Fibroblast of upper back skin (primary cell): Measurements from ENCODE around the gene SLC35A2.

ENCODE experiments used
- DNase-seq: peaks from one replicate; pipeline ENCODE4 v3.0.0-alpha.2; 2013

The SLC35A2 gene

DNA sequence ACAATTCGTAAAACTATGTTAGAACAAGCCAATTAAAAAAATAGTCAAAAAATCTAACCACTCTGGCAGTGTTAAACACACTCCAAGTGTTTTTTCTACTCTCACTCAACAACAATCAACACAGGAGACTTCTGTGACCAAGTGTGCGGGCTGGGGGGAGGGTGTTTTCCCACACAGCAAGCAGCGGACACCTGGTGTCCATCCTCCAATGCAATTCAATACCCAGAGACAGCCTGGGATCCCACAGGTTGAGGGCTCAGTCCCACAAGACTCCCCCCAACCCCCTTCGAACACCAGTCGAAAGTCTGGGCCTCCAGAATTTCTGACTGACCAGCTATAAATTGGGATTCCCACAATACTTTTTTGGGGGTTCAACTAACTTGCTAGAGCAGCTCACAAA lies 15.7 kb upstream of the SLC35A2 start:
- no peak for DNase-seq

DNA sequence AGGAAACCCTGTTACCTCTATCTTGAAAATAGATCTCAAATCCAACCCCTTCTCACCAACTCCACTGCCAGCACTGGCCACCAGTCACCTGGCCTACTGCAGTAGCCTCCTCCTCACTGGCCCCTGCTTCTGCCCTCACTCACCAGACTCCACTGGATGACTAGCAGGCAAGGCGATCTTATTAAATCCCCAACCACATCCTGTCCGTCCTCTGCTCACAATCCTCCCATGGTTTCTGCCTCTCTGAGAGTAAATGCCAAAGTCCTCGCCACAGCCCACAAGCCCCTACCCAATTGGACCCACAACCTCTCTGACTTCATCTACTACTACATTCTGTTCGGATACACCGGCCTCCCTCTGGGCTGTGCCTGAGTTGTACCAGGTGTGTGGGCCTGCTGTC lies 12.8 kb upstream of the SLC35A2 start:
- DNase-seq, result no peak

DNA sequence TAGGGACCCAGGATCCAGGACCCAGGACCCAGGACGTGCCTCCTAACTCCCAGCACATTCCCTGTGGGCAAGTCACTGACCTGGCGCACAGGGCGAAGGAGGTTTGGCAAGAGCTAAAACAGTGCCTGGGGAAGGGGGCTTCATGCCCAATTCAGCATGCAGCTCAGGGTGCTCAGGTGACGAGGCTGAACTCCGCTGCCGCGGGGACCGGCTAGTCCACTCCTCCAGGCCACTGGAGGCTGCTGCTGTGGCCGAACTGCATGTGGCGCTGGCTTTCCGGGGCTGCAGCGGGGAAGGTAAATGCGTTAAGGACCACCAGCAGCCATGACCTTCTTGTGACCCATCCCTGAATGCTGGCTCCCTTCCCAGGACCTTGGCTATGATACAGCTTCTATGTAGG lies 12.3 kb upstream of the SLC35A2 start:
- no peak for DNase-seq

DNA sequence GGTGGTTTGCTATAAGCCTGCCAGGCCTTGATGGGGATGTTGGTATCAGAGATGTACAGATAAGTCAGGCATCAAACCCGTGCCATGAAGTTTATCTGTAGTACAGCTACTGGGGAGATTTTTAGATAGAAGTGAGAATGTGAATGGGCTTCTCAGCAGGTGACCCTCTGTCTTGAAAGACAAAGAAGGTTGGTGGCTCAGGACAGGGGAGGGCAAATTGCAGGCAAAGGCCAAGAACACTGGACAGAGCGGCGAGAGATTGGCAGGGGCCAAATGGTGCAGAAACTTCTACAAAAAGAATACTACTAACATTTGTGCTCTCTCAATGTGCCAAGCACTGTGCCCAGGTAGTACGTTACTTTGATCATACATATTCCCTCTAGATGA lies 9.3 kb upstream of the SLC35A2 start:
- DNase-seq, result no peak

DNA sequence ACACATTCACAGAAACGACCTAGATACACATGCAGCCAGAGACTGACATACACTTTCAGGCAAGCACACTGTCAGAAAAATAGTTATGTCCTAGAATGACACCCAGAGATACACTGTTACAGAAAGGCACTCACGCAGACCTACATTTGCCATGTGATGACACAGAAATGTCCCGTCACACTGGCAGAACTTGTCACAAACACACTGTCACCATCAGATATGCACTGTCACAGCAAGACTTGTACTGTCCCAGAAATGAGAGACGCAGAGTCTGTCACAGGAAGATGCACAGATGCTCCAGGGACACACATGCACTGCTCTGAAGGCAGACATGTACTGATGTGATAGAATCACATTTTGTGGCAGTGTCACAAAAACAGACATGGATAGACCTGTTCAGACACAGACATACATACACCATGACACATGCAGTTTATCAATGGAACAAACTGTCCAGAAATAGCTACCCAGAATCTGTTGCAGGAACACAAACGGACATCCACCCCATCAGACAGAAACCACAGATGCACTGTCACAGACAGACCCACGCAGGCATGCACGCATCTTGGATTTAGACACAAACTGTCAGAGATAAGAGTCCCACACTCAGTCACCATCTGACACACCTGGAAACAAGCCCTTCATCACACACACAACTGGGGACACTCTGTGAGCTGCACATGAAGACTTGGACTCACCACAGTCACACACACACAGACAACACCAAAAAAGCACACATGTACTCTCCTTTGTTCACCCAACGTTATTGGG lies 8.7 kb upstream of the SLC35A2 start:
- DNase-seq, result no peak

DNA sequence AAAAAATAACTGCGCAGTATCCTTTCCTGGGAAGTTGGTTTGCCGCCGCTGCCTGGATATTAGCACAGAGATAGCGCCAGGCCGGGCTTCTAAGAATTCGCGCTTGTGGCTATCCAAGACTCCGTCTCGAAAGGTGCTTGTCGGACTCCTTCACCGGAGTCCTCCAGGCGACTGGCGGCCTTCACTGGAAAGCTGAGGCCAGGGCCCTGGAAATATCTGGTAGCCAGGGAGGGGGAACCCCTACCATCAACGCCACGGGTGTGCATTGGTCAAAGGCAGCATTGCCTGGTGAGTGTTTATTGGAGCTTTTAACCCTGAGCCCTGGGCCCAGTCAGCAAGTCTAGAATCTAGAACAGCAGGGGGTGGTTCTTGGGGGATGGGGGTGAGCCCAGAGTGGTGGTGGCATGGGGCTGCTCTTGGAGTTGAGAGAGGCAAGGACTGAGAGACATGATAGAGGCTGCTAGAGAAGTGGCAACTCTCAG lies 8.0 kb upstream of the SLC35A2 start:
- no peak for DNase-seq

DNA sequence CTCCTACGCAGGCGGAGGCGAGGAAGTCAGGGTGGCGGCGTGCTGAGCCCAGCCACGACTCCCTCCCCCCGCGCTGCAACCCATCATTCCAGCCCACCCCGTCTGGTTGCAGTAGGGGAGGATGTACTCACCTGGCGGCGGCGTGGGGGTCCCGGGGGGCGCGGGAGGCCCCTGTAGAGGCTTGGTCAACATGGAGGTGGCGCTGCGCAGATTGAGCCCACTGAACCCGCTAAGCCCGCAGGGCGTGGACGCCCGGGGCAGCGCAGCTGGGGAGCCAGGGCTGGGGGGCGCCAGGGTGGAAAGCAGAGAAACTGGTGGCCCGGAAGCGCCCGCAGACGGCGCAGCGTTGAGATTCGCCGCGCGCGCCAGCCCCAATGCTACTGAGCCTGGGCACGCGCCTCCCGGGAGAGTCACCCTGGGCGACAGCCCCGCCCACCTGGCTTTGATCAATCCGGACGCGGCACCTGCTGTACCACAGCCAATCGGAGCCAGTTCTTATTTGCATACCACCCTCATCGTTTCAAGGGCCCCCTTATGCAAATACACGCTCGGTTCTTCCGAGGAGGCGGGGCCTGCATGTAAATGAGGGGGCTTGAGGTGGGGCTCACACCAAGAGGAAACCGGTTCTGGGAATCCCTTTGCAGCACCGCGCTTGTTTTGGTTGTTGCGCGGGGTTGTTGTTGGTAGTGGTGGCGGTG lies 7.3 kb upstream of the SLC35A2 start, which contains the start of gene PIM2:
Gene PIM2, minus strand, starts transcription at position 382 of the 698 bp plus-strand sequence. Its CDS starts 190 bp downstream, at position 192.
- DNase-seq, result peak; percentile 63

DNA sequence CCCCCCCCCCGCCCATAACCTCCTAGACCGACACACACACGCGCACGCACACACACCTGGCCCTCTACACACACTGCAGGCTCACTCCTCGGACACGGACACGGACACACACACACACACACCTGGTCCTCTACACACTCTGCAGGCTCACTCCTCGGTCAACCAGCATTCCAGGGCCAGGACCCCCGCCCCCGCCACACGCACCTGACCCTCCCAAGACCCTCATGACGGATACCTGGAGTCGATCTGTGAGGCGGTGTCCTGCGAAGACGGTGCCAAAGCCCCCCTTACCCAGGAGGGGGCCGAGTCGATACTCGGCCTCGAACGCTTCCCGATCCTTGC lies 6.8 kb upstream of the SLC35A2 start:
- DNase-seq, result no peak

DNA sequence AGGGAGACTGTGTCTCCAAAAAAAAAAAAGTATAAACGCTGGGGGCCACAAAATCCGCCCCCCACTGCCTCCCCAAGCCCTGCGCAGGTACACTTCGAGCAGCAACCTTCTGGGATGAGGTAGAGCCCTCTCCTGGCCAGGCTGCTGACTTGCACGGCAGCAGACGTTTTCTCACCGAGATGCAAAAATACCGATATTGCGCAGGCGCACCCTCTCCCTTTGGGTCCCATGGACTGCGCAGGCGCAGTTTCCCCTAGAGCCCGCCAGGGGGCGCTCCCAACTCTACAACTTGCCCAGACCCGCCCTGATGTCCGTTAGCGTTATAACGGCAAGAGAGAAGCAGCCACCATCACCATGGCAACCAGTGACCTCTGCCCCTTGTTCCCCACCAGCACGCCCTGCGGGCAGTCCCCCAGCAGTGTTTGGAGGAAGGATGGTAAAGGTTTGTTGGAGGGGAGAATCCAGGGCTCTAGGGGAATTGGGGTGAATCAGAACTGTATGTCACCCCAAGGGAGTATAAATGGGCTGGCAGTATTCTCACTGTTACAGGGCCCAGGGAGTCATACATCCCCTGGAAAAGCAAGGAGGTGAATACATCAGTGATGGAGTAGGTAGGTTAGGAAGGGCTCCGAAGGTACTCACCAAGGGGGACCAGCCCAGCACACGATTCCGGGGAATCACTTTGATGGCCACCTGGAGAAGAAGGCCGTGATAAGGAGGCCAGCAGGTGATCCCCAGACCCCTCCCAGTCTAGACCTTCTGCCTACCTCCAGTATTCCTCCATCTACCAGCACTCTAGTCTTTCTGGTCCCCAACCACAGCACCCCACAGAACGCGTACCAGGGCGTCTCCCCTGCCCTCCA lies 5.9 kb upstream of the SLC35A2 start:
- DNase-seq, result peak; percentile 88

DNA sequence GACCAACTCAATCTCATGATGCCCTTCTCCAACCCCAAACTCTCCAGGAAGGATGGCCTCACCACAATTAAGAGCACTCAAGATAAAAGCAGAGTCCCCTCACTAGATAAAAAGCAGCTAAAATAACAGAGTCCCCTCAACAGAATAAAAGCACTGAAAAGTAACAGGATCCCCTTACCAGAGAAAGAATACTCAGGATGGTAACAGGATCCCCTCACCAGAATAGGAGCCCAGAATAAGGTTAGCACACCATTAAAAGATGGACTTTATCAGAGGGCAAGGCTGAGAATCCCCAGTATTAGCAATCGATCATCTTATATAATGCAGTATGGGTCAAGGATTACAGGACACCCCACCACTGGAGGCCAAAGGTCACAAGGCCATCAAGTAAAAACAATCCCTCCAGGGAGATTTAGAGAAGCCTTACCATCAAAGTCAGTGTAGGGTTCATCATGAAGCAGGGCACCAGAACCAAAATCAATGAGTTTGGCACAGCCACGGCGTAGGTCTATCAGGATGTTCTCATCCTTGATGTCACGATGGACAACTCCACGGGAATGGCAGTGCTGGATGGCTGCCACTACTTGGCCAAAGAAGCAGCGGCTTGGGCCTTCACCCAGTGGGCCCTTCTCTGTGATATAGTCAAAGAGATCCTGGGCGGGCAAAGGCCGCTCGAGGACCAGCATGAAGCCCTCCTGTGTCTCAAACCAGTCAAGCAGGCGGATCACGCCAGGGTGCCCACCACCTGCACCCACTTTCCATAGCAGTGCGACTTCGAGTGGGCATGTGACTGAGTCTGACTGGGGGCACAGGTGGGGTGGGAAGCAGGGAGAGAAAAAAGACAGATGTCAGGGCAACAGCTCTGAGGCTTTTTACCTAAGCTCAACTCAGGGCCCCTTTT lies 3.4 kb upstream of the SLC35A2 start:
- DNase-seq, result no peak

DNA sequence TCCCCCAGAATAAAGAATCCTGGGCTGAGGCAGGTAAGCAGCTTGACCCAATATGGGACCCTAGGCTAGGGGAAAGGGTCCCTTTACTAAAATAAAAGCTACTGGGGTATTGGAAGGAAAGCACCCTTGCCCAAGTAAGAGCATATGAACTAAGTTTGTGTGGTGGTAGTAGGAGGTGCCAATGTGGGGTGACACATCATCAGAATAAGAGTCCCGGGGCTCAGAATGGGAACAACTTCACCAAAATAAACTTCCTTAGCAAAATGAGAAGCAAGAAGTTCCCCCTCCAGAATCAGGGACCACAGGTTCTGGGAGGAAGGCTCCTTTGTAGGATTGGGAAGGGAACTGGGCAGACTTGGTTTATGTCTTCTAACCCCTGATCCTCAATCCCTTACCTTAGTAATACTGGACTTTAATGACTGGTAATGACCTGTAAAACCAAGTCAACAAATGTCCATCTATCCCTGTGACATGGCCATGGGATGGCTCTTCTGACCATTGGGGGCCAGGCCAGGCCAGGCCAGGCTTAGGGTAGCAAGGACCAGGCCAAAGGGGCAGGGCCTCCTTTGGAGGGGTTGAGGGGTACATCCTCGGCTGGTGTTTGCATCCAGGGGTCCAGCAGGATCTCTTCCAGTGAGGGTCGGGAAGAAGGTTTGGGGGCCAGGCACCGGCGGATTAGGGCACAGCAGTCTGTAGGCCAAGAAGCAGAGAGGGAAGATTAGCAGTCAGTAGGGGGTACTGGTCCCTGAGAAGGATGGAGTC lies 2.3 kb upstream of the SLC35A2 start:
- no peak for DNase-seq

DNA sequence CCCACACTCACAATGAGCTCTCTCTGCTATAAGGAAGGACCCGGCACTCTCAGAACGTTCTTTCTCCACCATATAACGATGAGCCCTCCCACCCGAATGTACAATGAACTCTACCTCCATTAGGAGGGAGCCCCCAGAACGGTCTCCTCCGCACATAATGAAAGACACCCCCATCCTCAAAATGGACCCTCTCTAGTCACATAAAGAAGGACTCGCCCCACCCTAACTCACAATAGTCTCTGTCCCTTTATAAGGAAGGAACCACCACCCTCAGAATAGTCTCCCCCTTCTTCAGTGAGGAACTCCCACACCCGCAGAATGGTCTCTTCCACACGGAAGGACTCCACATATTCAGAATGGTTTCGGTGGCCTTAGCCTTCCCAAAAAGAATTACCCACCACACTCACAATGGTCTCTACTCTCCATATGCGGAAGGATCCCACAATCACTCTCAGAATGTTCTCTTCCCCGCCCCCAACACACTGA lies 477 bp downstream of the SLC35A2 start:
- DNase-seq, result no peak

DNA sequence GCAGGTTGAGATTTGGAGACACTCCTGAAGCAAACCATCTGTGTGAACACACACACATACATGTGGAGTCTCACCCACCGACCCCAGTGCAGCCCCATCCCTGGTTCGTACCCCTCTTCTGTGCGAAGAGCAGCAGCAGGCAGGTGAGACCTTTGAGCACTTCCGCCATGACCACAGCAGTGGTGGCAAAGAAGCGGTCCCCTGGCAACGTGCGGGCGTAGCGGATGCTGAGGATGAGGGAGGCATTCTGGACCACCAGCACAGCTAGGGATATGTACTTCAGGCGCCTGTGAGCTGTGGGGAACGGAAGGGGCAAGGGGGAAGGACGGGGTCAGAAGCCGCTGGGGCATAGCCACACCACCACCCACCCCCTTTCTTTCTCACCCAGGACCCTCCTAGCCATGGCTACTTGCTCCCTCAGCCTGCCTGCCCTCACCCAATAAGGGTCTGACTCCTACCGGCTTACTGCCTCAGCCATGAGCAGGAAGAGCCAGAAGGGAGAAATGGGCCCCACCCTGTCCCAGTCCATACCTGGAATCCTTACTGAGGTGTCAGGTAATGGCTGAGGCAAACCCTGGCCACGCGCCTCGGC lies 1.6 kb downstream of the SLC35A2 start:
- DNase-seq, result no peak

DNA sequence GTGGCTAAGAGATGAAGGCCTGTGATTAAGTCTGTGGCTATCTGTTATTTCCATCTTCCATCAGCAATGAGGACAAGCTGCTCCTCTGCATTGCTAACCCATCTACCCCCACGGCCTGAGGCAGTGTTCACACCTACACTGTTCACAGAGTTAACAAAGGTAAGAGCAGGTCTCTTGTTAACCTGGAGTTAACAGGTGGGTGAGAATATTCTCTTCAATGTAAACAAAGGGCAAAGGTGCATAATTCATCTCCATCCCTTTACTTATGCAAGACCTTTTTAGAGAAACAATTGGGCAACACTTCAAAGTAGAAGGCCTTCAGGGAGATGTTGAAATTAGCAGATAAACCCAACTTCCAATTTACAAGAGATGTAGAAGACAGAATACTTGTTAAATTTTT lies 2.8 kb downstream of the SLC35A2 start:
- no peak for DNase-seq

DNA sequence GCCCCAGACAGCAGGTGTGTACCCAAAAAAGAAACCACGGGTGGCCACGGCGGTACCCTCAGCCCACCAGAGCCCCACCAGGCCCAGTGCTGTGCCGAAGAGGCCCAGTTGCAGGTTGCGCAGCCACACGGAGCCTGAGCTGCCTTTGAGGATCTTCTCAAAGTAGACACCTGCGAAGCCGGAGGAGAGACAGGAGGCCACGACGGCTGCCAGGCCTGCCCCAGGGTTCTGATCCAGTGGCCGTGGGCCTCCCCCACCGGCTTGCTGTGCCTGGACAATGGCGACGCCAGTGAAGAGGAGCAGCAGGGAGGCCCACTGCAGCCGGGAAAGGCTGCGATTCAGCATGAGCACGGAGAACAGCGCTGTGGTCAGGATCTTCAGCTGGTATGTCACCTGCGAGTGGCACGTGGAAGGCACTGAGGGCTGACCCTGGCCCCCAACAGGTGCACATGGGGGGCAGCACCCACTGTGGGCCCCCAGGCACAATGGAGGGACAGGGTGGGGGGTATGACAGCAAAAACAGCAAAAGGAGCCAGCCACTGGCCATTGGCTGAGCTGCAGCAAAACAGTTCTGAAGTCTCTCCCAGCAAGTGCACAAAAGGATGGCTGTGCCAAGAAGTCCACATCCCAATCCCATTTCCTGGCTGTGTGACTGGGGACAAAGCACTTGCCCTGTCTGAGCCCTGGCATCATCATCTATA lies 6.2 kb downstream of the SLC35A2 start:
- DNase-seq, result no peak

DNA sequence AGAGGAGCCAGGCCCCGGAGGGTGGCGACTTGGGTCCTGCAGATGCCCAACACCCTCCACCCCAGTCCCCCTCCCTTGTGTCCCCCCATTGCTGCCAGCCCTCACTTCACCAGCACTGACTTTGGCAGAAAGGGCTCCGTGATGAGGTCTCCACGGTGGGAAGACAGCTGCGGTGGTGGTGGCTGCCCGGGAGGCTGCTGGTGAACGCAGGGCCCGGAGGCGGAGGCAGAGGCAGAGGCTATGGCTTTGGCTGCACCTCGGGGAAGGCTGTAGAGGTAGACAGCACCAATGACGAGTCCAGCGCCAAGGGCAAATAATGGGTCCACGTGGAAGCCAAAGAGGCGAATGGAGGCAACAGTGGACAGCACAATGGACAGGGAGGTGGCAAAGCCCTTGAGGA lies 6.8 kb downstream of the SLC35A2 start:
- no peak for DNase-seq

DNA sequence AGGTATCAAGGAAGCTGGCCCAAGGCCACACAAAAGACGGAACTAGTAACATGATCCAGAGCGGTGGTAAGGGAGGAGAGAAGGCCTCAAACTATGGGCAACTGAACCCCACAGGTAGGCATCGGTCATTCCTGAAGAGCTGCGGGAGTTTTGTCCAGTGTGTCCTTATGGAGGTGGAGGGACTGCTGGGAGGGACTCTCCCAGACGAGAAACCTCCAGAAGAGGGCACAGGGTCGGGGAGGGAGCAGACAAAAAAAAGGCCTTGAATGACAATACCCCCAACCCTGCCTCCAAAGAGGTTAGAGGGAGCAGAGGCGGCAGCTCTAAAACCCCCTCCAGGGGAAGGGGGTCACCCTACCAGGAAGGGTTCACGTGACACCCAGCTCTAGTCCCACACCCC lies 7.3 kb downstream of the SLC35A2 start:
- no peak for DNase-seq

DNA sequence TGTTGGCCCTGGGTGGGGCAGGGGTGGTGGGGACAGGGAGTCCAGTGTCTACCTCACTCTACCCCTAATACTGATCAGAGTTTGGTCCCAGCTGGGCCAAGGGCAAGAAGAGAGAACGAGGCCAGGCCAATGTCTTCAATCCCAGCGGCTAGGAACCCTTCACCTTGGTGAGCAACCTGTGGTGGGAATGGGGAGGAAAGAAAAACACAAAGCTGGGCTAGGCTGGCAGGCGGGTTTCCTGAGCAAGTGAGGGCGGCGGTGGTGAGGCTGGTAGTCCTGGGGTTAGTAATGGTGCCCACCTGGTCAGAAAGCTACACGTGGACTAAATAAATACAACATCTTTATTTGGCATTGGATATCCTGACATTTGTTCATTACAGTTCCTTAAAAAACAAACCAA lies 8.2 kb downstream of the SLC35A2 start:
- DNase-seq, result no peak

DNA sequence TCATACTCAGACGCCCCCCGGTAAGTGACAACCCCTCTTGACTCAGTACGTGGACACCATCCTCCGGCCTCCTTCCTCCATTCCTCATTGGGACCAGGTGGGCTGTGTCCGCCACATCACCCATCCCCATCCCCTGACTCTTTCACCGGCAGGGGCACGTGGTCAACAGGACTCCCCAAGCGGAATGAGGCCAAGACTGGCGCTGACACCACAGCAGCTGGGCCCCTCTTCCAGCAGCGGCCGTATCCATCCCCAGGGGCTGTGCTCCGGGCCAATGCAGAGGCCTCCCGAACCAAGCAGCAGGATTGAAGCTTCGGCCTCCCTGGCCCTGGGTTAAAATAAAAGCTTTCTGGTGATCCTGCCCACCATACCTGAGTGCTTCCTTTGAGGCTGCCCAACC lies 8.7 kb downstream of the SLC35A2 start:
- DNase-seq, result no peak

DNA sequence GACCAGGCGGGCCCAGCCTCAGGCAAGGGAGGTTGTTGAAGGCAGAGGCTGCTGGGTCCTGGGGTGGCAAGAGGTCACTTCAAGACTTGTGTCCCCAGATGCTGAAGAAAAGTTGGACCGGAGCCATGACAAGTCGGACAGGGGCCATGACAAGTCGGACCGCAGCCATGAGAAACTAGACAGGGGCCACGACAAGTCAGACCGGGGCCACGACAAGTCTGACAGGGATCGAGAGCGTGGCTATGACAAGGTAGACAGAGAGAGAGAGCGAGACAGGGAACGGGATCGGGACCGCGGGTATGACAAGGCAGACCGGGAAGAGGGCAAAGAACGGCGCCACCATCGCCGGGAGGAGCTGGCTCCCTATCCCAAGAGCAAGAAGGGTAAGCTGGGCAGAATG lies 9.3 kb downstream of the SLC35A2 start:
- DNase-seq, result no peak

DNA sequence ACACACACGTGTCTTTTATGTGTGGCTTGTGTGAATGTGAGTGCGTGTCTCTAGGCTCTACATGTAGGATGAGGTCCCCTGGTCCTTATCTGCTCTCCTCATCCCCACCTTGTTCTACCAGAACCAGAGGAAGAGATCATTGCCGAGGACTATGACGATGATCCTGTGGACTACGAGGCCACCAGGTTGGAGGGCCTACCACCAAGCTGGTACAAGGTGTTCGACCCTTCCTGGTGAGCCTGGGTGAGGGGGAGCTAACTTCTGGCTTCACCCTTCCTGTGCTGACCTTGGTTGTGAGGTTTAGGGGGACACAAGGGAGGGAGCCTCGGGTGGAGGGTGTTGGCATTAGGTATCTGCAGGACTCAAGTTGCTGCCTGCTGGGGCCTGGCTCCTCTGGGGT lies 10.4 kb downstream of the SLC35A2 start:
- no peak for DNase-seq
